Caco-2 (cell line): ENCODE results near the gene FTCDNL1. TPM values are rescaled to one million over a fixed set of nuclear protein-coding genes. Genes with fewer than 3 reads are reported as not detected.

Experiments
- BruUV-seq: library from RNA; stranded (reverse); fragments of 400-500 nt; replicated peaks from 2 replicates; lab custom pipeline; 2021; lab: Mats Ljungman, UMichigan
- CTCF ChIA-PET: fragments of 300-600 bp; sonication (Branson Sonifier 250); formaldehyde crosslinking; loops from one replicate; lab custom pipeline; 2022; ENCODE audit warnings: antibody characterized with exemption; lab: Charles Lee
- POLR2A ChIA-PET: fragments of 300-600 bp; sonication (Branson Sonifier 250); formaldehyde crosslinking; loops from one replicate; lab custom pipeline; 2022; ENCODE audit warnings: antibody characterized with exemption; lab: Charles Lee
- DNase-seq, 2 experiments: peaks; one replicate each; pipeline versions ENCODE4 v3.0.0 to v3.0.0-alpha.2; 2020 to 2022
- H3K27me3 ChIP-seq: replicated peaks from 2 replicates; pipeline ENCODE4 v1.6.0; 2011; ENCODE audit warnings: low read length; ENCODE audit not compliant: control insufficient read depth, insufficient read depth
- H3K36me3 ChIP-seq: 2 replicates; pipeline ENCODE4 v1.5.1; 2011; ENCODE audit warnings: low read length; ENCODE audit not compliant: control insufficient read depth, insufficient read depth
- H3K4me1 ChIP-seq: fragments of 250-450 bp; sonication (Bioruptor Pico); 2 replicates; pipeline ENCODE4 v1.5.1; 2020; ENCODE audit warnings: mild to moderate bottlenecking
- H3K4me3 ChIP-seq: 2 replicates; pipeline ENCODE4 v1.5.1; 2011; ENCODE audit warnings: low read depth, mild to moderate bottlenecking, control low read depth, low read length
- H3K9me3 ChIP-seq: fragments of 250-450 bp; sonication (Bioruptor Pico); 2 replicates; pipeline ENCODE4 v1.5.1; 2020; ENCODE audit warnings: mild to moderate bottlenecking, moderate library complexity
- H3K27ac Mint-ChIP-seq: one replicate; pipeline ENCODE4 v1.8.0; 2022; ENCODE audit warnings: mixed read lengths; ENCODE audit not compliant: unreplicated experiment
- H3K27me3 Mint-ChIP-seq: one replicate; pipeline ENCODE4 v1.8.0; 2022; ENCODE audit warnings: mixed read lengths; ENCODE audit not compliant: insufficient read depth, unreplicated experiment
- H3K36me3 Mint-ChIP-seq: one replicate; pipeline ENCODE4 v1.8.0; 2022; ENCODE audit warnings: mild to moderate bottlenecking, mixed read lengths; ENCODE audit not compliant: insufficient read depth, unreplicated experiment
- H3K4me1 Mint-ChIP-seq: one replicate; pipeline ENCODE4 v1.8.0; 2022; ENCODE audit warnings: low read depth, mixed read lengths; ENCODE audit not compliant: unreplicated experiment
- H3K4me3 Mint-ChIP-seq: one replicate; pipeline ENCODE4 v1.8.0; 2022; ENCODE audit warnings: mild to moderate bottlenecking, moderate library complexity, mixed read lengths; ENCODE audit not compliant: unreplicated experiment
- H3K9me3 Mint-ChIP-seq: one replicate; pipeline ENCODE4 v1.8.0; 2022; ENCODE audit warnings: mixed read lengths; ENCODE audit not compliant: unreplicated experiment
- CTCF ChIP-seq, 2 experiments: fragments of 200-600 bp in 1 of 2; IDR thresholded peaks; 1 replicate in 1 of 2; 2 replicates in 1 of 2; pipeline versions ENCODE4 v1.5.1 to v1.8.0; 2011 to 2022; ENCODE audit warnings: antibody characterized with exemption in 1 of 2, control low read depth in 1 of 2, inconsistent platforms in 1 of 2, low read depth in 1 of 2, low read length in 1 of 2, mild to moderate bottlenecking in 1 of 2, moderate library complexity in 1 of 2; ENCODE audit not compliant: insufficient read depth in 1 of 2, severe bottlenecking in 1 of 2, unreplicated experiment in 1 of 2
- intact Hi-C: fragments of 100-400 bp; cut with micrococcal nuclease; formaldehyde crosslinking; loops from one replicate; pipeline ENCODE4 v1.10.0; 2022; ENCODE audit not compliant: unreplicated experiment
- total RNA-seq: library from RNA; stranded (reverse); gene quantifications from 2 replicates; pipeline ENCODE4 v1.2.3, GENCODE V29; 2022

FTCDNL1 gene
- total RNA-seq, 1 experiment from 2014 or later: 0.68 TPM

GRCh38 chr2:199717587-199717907 is 133.4 kb downstream of the FTCDNL1 start:
- Mint-ChIP-seq H3K27me3 (no peaks in the 10 kb centered on the region), H3K4me3 (no peak overlapping the region), H3K36me3 (no peaks in the 10 kb centered on the region), H3K27ac (no peak overlapping the region), H3K4me1 (no peaks in the 10 kb centered on the region), H3K9me3 (no peaks in the 10 kb centered on the region)
- Histone ChIP-seq H3K9me3 (no peaks in the 10 kb centered on the region), H3K4me3 (no peak overlapping the region), H3K4me1 (no peaks in the 10 kb centered on the region), H3K36me3 (no peaks in the 10 kb centered on the region), H3K27me3 (no peaks in the 10 kb centered on the region)
- CTCF ChIA-PET: no interaction called here
- POLR2A ChIA-PET: no interaction called here
- intact Hi-C loops: no loop called here
- no peak for DNase-seq
- no peak for TF ChIP-seq CTCF (IDR thresholded peaks at IDR 0.05; ENCODE audit: insufficient read depth in 1 of 2, low read depth in 1 of 2, low read length in 1 of 2, severe bottlenecking in 1 of 2, unreplicated experiment in 1 of 2)
- no TSS peak for BruUV-seq

GRCh38 chr2:199716807-199717586 is 134.0 kb downstream of the FTCDNL1 start:
- TF ChIP-seq CTCF (IDR thresholded peaks at IDR 0.05; ENCODE audit: insufficient read depth in 1 of 2, low read depth in 1 of 2, low read length in 1 of 2, severe bottlenecking in 1 of 2, unreplicated experiment in 1 of 2): no peak
- ChIA-PET POLR2A (no interaction called here), CTCF (no interaction called here)
- H3K4me1 Mint-ChIP-seq: no peaks in the 10 kb centered on the region
- H3K9me3 ChIP-seq: no peaks in the 10 kb centered on the region
- H3K4me3 Mint-ChIP-seq: no peak overlapping the region
- DNase-seq: no peak
- BruUV-seq: no TSS peak
- no peaks in the 10 kb centered on the region for H3K9me3 Mint-ChIP-seq
- no peak overlapping the region for H3K27ac Mint-ChIP-seq
- H3K27me3 ChIP-seq: no peaks in the 10 kb centered on the region
- H3K4me1 ChIP-seq: no peaks in the 10 kb centered on the region
- no peaks in the 10 kb centered on the region for H3K27me3 Mint-ChIP-seq
- H3K36me3 ChIP-seq: no peaks in the 10 kb centered on the region
- H3K4me3 ChIP-seq: no peak overlapping the region
- H3K36me3 Mint-ChIP-seq: no peaks in the 10 kb centered on the region
- intact Hi-C loops: no loop called here

GRCh38 chr2:199713746-199714145 is 137.2 kb downstream of the FTCDNL1 start:
- H3K36me3 ChIP-seq: no peaks in the 10 kb centered on the region
- no peak overlapping the region for H3K27ac Mint-ChIP-seq
- no peaks in the 10 kb centered on the region for H3K4me1 ChIP-seq
- H3K9me3 ChIP-seq: no peaks in the 10 kb centered on the region; the same call in 1 of the 2 replicates
- H3K27me3 Mint-ChIP-seq: peaks cover 3% of the 10 kb centered on the region
- H3K4me3 ChIP-seq: no peak overlapping the region
- no peaks in the 10 kb centered on the region for H3K27me3 ChIP-seq
- no peaks in the 10 kb centered on the region for H3K36me3 Mint-ChIP-seq
- peaks cover 11% of the 10 kb centered on the region for H3K9me3 Mint-ChIP-seq
- H3K4me1 Mint-ChIP-seq: no peaks in the 10 kb centered on the region
- ChIA-PET POLR2A (no interaction called here), CTCF (no interaction called here)
- no peak for TF ChIP-seq CTCF (IDR thresholded peaks at IDR 0.05; ENCODE audit: insufficient read depth in 1 of 2, low read depth in 1 of 2, low read length in 1 of 2, severe bottlenecking in 1 of 2, unreplicated experiment in 1 of 2)
- intact Hi-C loops: no loop called here
- DNase-seq: no peak
- H3K4me3 Mint-ChIP-seq: no peak overlapping the region
- no TSS peak for BruUV-seq
